GM19043 (cell line): Measurements from ENCODE around the gene ERLIN1.

Experiments used
- ATAC-seq: cut with Tn5 transposase; IDR thresholded peaks from one replicate; pipeline ENCODE4 v1.9.1; 2021; ENCODE audit warnings: low read depth; ENCODE audit not compliant: unreplicated experiment

Gene ERLIN1

GRCh38 chr10:100185364-100186252, at the start of gene ERLIN1:
ERLIN1 (minus strand) TSS chr10:100186029; CDS start chr10:100185626, 403 bp downstream.
- peak; percentile 80 for ATAC-seq

GRCh38 chr10:100232101-100232500, 46.3 kb upstream of the ERLIN1 start:
- ATAC-seq = no peak

- no peak for ATAC-seq
Measured at GRCh38 chr10:100229819-100230422, 44.1 kb upstream of the ERLIN1 start.

GRCh38 chr10:100223879-100224278, 38.0 kb upstream of the ERLIN1 start:
- no peak for ATAC-seq

- no peak for ATAC-seq
Measured at GRCh38 chr10:100222529-100222928, 36.7 kb upstream of the ERLIN1 start.

GRCh38 chr10:100216006-100216405, 30.2 kb upstream of the ERLIN1 start:
- ATAC-seq = no peak

GRCh38 chr10:100209303-100209702, 23.5 kb upstream of the ERLIN1 start:
- no peak for ATAC-seq

- ATAC-seq = no peak
Measured at GRCh38 chr10:100208276-100208675, 22.4 kb upstream of the ERLIN1 start.

GRCh38 chr10:100204370-100204769, 18.5 kb upstream of the ERLIN1 start:
- ATAC-seq = no peak

- ATAC-seq = no peak
Measured at GRCh38 chr10:100201549-100201948, 15.7 kb upstream of the ERLIN1 start.

GRCh38 chr10:100194711-100195110, 8.9 kb upstream of the ERLIN1 start:
- no peak for ATAC-seq

- no peak for ATAC-seq
Measured at GRCh38 chr10:100192350-100192749, 6.5 kb upstream of the ERLIN1 start.

GRCh38 chr10:100186253-100187212, 704 bp upstream of the ERLIN1 start:
- peak; percentile 47 for ATAC-seq

GRCh38 chr10:100184840-100185239, 989 bp downstream of the ERLIN1 start:
- ATAC-seq = no peak

GRCh38 chr10:100184426-100184825, 1.4 kb downstream of the ERLIN1 start:
- no peak for ATAC-seq

GRCh38 chr10:100183481-100183880, 2.3 kb downstream of the ERLIN1 start:
- no peak for ATAC-seq

GRCh38 chr10:100182908-100183307, 2.9 kb downstream of the ERLIN1 start:
- no peak for ATAC-seq

- no peak for ATAC-seq
Measured at GRCh38 chr10:100182281-100182680, 3.5 kb downstream of the ERLIN1 start.

- ATAC-seq = no peak
Measured at GRCh38 chr10:100175875-100176274, 10.0 kb downstream of the ERLIN1 start.

- ATAC-seq = peak; percentile 87
Measured at GRCh38 chr10:100174699-100175677, 10.8 kb downstream of the ERLIN1 start.
